HUES48 (cell line): Measurements from ENCODE around the gene KDM2A.

Experiments used
- H3K27ac ChIP-seq: one replicate; pipeline ENCODE4 v1.7.0; 2013; ENCODE audit warnings: low read depth, low read length, inconsistent platforms
- H3K27me3 ChIP-seq: 2 replicates; pipeline ENCODE4 v1.6.1; 2013; ENCODE audit warnings: mild to moderate bottlenecking, low read length; ENCODE audit not compliant: control insufficient read depth, insufficient read depth
- H3K36me3 ChIP-seq: 2 replicates; pipeline ENCODE4 v1.6.1; 2013; ENCODE audit warnings: low read length; ENCODE audit not compliant: control insufficient read depth, insufficient read depth
- H3K4me1 ChIP-seq: 2 replicates; pipeline ENCODE4 v1.6.1; 2013; ENCODE audit warnings: mild to moderate bottlenecking, low read length; ENCODE audit not compliant: control insufficient read depth, insufficient read depth
- H3K4me3 ChIP-seq: 2 replicates; pipeline ENCODE4 v1.5.1; 2013; ENCODE audit warnings: mild to moderate bottlenecking, low read depth, low read length
- H3K9ac ChIP-seq: 2 replicates; pipeline ENCODE4 v1.6.1; 2013; ENCODE audit warnings: mild to moderate bottlenecking, low read depth, low read length, moderate library complexity
- H3K9me3 ChIP-seq: 2 replicates; pipeline ENCODE4 v1.6.1; 2013; ENCODE audit warnings: low read length; ENCODE audit not compliant: control insufficient read depth, insufficient read depth

The KDM2A gene

DNA sequence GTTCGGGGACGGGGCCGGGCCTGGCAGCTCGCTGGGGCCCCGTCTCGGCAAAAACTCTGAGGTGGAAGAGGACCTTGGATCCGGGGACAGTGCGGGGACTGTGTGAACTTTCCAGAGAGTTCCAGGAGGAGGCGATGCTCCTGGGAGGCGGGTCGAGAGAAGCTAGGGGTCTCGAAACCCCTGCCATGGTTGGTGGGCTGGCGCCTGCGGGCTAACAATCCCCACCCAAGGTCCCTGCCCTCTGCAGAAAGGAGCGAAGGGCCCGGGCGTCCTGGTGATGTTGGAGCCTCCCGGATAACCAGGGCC lies 142.5 kb downstream of the KDM2A start:
- Histone ChIP-seq H3K27ac (no peak overlapping the region), H3K27me3 (peaks cover 8% of the 10 kb centered on the region; the same call in 1 of the 2 replicates), H3K36me3 (peaks cover 7% of the 10 kb centered on the region), H3K9me3 (no peaks in the 10 kb centered on the region), H3K4me1 (peaks cover 9% of the 10 kb centered on the region), H3K4me3 (peak overlapping the region; percentile 53), H3K9ac (no peak overlapping the region)

- H3K27me3 ChIP-seq = peaks cover 8% of the 10 kb centered on the region; the same call in 1 of the 2 replicates
- no peaks in the 10 kb centered on the region for H3K9me3 ChIP-seq
- peak overlapping the region; percentile 53 for H3K4me3 ChIP-seq
- no peak overlapping the region for H3K27ac ChIP-seq
- H3K4me1 ChIP-seq = peaks cover 9% of the 10 kb centered on the region
- peaks cover 2% of the 10 kb centered on the region; the same call in 1 of the 2 replicates for H3K36me3 ChIP-seq
- no peak overlapping the region for H3K9ac ChIP-seq
These were observed 143.1 kb downstream of the KDM2A start for GRCh38 chr11:67261946-67262681.

GRCh38 chr11:67262731-67263675 lies 143.9 kb downstream of the KDM2A start:
- no peaks in the 10 kb centered on the region for H3K9me3 ChIP-seq
- peaks cover 4% of the 10 kb centered on the region; the same call in 1 of the 2 replicates for H3K36me3 ChIP-seq
- peaks cover 15% of the 10 kb centered on the region for H3K4me1 ChIP-seq
- H3K9ac ChIP-seq = no peak overlapping the region
- H3K4me3 ChIP-seq = no peak overlapping the region
- H3K27ac ChIP-seq = no peak overlapping the region
- H3K27me3 ChIP-seq = peaks cover 8% of the 10 kb centered on the region; the same call in 1 of the 2 replicates

GRCh38 chr11:67264260-67264659 lies 145.2 kb downstream of the KDM2A start:
- H3K9me3 ChIP-seq = no peaks in the 10 kb centered on the region
- peaks cover 13% of the 10 kb centered on the region for H3K36me3 ChIP-seq
- H3K27ac ChIP-seq = no peak overlapping the region
- H3K4me3 ChIP-seq = no peak overlapping the region
- H3K27me3 ChIP-seq = peaks cover 8% of the 10 kb centered on the region; the same call in 1 of the 2 replicates
- H3K9ac ChIP-seq = no peak overlapping the region
- peaks cover 16% of the 10 kb centered on the region for H3K4me1 ChIP-seq

DNA sequence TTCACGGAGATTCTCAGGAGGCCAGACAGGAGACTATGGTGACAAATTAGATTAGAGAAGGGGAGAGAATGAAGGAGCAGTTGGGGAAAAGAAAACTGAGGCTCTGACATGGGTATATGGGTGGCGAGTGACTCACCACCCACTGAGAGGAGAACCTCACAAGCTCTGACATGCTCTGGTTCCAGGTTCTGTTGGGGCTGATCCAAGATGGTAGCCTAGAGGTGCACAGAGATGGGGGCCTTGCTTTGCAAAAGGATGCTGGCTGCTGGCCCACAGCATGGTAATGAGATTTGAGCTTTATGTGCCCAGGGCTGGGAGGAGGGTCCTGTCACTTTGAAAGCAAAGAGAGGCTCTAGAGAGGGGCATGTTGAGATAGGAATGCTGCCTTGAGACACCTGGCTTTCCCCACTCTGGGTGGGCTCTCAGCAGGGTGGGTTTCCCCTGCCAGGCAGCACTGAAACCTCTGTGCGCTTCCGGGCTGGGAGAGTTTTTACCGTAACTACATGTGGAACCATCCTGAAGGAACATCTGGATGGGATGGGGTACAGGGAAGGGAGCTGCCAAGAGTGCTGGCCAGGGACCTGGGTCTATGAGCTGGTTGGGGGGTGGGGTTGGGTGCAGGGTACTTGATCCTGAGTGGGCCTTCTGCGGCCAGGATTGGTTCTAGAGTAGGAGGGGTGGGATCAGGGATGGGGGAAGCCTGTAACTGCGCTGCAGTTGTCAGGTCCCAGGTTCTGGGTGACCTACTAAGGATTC lies 146.0 kb downstream of the KDM2A start:
- Histone ChIP-seq H3K9ac (no peak overlapping the region), H3K9me3 (no peaks in the 10 kb centered on the region), H3K36me3 (peaks cover 13% of the 10 kb centered on the region), H3K4me3 (no peak overlapping the region), H3K4me1 (peaks cover 24% of the 10 kb centered on the region), H3K27ac (no peak overlapping the region), H3K27me3 (peaks cover 8% of the 10 kb centered on the region; the same call in 1 of the 2 replicates)

DNA sequence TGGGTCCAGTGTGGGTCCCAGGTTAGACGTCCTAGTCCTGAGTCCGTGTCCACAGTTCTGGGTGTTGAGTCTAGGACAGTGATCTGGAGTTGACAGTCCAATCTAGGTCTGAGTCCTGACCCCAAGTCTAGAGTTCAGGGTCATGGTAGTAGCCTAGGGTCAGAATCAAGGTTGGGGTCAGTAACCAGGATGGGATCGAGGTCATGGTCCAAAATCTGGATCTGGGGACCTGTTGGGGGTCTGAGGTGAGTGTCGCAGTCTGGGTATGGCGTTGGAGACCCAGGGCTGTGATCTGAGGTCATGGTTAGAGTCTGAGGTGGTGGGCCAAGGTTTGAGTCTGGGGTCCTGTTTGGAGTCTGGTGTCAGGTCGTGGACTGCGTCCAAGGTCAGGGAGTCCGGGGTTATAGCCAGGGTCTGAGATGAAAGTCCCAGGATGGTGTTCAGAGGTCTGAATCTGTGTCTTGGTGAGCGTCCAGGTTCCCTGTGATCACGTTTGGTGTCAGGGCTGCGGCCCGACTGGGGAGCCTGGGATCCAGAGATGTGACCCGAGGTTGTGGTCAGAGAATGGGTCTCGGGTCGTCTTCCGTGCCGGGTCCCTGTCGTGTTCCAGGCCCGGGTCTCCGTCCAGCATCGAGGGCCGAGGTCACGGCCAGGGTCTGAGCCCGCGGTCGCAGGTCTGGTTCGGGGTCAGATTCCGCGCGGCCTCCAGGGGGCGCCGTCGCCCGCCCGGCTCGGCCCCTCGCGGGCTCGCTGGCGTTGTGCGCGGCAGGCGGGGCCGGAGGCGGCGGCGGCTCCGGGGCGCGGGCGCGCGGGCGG lies 146.8 kb downstream of the KDM2A start:
- Histone ChIP-seq H3K9me3 (no peaks in the 10 kb centered on the region), H3K27ac (no peak overlapping the region), H3K27me3 (peaks cover 8% of the 10 kb centered on the region; the same call in 1 of the 2 replicates), H3K4me1 (peaks cover 32% of the 10 kb centered on the region), H3K9ac (no peak overlapping the region), H3K36me3 (peaks cover 13% of the 10 kb centered on the region), H3K4me3 (peak overlapping the region; percentile 42; the same call in 1 of the 2 replicates)

DNA sequence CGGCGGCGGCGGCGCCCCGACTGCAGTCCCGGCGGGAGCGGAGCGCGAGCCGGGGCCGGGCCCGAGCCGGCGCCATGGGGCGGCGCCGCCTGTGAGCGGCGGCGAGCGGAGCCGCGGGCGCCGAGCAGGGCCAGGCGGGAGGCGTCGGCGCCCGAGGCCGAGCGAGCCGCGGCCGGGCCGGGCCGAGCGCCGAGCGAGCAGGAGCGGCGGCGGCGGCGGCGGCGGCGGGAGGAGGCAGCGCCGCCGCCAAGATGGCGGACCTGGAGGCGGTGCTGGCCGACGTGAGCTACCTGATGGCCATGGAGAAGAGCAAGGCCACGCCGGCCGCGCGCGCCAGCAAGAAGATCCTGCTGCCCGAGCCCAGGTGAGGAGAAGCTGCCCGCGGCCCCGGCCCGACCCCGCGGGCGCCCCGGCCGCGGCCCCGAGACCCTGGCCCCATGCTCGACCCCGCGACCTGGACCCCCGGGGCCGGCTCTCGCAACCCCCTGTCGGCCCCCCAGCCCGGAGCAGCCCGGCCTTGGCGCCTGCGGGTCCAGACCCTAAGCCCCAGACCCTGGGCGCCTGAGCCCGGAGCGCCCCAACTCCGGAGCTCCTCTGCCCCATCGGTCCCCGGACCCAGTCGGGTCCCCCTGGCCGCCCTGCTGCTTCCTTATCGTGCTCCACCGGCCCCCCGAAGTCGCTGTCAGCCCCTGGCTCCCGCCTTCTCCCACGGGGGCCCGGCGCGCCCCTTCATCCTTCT lies 147.6 kb downstream of the KDM2A start, which contains the start of gene GRK2:
GRK2 (plus strand) TSS at position 25 of the 739 bp plus-strand sequence; CDS start at position 252, 227 bp downstream.
- Histone ChIP-seq H3K36me3 (peaks cover 13% of the 10 kb centered on the region), H3K4me1 (peaks cover 37% of the 10 kb centered on the region), H3K9ac (peak within 1 kb of the TSS; percentile 18), H3K27me3 (peaks cover 8% of the 10 kb centered on the region; the same call in 1 of the 2 replicates), H3K27ac (no peak within 1 kb of the TSS), H3K4me3 (peak within 1 kb of the TSS; percentile 70), H3K9me3 (no peaks in the 10 kb centered on the region)

DNA sequence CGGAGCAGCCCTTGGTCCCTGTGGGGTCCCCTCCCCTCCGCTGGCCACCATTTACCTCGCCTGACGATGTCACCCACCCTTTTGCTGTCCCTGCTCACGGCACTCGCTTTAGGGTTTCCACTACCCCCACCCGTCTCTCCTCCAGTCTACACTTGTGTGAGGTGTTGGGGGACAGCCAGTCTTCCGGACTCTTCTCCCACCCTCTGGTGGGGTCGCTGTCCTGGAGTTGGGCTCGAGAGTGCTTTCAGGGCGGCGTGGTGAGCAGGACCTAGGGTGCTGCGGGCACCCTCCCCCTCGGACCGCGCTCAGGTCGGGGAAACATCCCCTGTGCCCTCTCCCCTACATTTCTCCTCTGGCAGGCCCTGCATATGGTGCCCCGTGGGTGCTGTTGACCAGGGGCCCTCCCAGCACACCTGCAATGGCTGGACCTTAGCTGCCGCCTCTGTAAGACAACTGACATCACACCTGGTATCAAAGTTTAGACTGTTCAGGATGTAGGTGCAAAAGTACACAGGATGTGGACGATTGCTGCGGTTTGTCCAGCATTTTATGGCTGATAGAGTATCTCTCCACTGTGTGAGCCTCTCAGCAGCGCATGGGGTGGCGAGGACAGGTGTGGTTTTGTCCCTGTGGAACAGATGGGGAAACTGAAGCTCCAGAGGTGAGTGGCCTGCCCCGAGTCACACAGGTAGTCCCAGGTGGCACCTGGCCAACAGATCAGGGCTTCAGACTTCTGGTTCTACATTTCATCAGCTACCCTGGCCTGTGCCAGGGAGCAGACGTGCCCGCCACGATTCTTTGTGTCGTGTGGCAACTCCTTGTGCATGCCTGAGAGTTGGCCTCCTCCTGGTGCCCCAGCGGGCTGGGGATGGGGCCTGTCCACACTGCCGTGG lies 148.4 kb downstream of the KDM2A start:
- Histone ChIP-seq H3K4me3 (peak overlapping the region; percentile 70), H3K9ac (peak overlapping the region; percentile 18; the same call in 1 of the 2 replicates), H3K36me3 (peaks cover 14% of the 10 kb centered on the region), H3K27me3 (peaks cover 4% of the 10 kb centered on the region; the same call in 1 of the 2 replicates), H3K27ac (no peak overlapping the region), H3K9me3 (no peaks in the 10 kb centered on the region), H3K4me1 (peaks cover 34% of the 10 kb centered on the region)
